Anterior cingulate cortex (tissue), 58 donors: ENCODE measurements around the gene RAD9B.
A peak's percentile ranks its signal among the peaks of the same experiment; 100 is the strongest.
"Not testable (repeated sequence)": the region's sequence is repeated elsewhere in the genome, so short reads cannot be mapped to it uniquely, and the experiment has no call there.

Source experiments
- DNase-seq, 58 donors: peaks; one replicate each; lab custom pipeline; 2025; lab: John Stamatoyannopoulos, UW

RAD9B gene

DNA sequence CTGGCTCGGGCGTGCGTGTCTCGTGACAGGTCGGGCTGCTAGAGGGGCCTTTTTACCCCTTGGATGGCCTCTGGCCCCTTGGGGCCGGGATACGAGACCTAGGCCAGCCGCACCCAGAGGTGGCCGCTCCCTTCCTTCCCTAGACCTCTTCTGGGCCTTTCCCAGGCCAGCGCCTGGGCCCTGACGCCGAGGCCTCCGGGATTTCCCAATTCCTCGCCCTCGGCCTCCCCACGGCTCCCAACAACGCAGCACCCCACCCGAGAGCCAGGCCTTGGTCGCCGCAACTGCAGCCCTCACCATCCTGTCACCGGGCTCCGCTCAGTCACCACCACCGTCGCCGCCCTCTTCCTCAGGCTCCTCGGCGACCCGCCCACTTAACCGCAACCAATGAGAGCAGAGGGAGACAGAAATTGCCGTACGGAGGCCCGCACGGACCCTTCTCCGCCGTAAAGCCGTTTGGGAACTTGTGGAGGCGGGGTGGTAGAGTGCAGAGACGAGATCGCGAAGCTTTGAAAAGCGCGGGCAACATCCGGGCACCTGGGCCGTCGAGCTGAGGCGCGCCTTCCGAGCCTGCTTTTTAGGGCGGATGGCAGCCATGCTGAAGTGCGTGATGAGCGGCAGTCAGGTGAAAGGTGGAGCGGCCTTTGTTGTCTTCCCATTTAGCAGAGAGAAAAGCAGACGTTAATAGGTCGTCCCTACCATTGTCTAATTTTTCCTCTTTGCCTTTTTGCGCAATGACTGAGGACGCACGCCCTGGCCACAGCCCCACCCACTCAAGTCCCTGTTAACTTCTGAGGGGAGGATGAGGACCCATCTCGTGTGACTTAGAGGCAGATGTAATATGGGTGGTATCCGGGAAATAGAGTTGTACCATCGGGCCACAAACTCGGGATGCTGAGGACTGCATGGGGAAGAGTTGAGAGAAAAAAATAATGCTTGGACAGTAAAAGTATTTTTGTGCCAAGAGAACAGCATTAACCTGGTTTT, at the start of gene RAD9B, which contains the start of gene VPS29:
TSS of gene RAD9B (plus strand) at position 580 of the 987 bp plus-strand sequence. CDS start at position 587, 7 bp downstream.
TSS of gene VPS29 (minus strand) at position 360 of the 987 bp plus-strand sequence. CDS start at position 300, 60 bp downstream.
- DNase-seq: peak; percentile 75 to 98 (median 96)

DNA sequence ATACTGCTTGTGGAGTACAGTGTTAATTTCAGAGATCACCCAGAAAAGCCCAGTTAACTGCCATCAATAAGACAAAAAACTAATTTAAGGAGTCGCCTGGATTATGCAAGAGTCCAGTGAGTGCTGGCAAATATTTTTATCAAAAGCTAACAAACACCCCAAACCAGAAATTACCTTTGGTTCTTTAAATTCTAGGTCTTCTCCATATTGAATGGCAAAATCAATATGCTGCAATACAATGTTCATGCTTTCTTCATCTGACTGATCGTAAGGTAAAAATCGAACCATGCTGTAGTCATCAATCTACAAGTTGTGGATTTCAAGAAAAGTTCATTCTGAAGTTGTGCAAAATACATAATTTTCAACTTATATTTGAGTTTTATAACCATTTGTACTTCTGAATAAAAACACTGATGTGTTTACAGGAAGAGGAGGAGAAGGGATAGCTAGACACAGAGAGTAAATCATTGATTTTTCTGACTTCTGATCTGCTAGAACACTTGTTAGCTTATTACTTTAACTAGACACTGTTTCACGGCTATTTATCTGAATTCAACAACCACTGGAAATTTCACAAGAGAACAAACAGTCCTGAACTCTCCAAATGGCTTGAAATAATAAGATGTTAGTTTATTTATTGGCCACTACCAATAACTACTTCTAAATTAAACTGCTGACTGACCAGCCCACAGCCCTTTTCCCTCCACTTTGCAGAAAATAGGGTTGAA, 48.4 kb upstream of the RAD9B start:
- DNase-seq: no peak

DNA sequence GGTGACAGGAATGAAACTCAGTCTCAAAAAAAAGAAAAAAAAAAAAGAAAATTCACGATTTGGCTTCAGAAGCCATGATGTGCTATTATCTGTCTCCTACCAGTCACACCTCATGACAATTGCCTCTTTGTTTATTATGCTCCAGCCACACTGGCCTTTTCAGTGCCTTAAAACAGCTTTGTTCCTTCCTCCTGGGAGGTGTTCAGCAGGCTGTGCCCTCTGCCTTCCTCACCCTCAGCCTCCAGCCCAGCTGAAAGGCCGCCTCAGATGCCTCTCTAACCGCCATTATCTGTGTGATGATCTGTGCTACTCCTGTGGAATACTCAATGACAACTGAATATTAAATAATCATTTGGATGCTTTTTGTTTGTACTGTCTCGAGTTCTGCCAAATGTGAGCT, 43.4 kb upstream of the RAD9B start:
- DNase-seq: peak in 6 of 58 donors; percentile 12 to 38 (median 16)

DNA sequence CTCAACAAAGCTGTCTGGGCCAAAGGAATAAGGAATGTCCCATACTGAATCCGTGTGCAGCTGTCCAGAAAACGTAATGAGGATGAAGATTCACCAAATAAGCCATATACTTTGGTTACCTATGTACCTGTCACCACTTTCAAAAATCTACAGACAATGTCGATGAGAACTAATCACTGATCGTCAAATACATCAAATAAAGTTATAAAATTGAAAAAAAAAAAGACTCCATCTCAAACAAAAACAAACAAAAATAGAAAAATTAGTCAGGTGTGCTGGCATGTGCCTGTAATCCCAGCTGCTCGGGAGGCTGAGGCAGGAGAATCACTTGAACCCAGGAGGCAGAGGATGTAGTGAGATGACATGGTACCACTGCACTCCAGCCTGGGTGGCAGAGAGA, 40.9 kb upstream of the RAD9B start:
- DNase-seq: not testable (repeated sequence)

DNA sequence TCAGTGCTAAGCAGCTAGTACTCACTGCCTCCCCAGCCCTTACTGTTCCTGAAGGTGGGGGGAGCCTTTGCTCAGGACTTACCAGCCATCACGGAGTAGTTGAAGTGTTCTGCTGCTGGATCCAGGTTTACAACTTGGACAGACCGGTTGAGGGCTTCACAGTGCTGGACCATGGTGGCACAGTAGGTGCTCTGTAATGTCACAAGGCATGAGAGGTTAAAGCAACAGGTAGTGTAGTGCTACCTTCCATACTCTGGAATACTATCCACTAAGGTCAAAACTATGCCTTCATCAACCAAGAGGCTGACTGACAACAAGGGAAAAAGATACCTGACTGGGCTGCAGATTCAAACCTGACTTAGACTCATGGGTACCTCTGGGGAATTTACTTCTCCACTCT, 37.1 kb upstream of the RAD9B start:
- DNase-seq: no peak

DNA sequence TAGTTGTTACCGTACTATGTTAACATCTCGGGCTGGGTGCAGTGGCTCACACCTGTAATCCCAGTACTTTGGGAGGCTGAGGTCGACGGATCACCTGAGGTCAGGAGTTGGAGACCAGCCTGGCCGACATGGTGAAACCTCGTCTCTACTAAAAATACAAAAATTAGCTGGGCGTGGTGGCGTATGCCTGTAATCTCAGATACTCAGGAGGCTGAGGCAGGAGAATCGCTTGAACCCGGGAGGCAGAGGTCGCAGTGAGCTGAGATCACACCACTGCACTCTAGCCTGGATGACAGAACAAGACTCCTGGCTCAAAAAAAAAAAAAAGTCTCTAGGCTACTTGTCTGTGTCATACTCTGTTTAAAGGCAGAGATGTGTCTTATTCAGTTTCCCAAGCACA, 36.4 kb upstream of the RAD9B start:
- not testable (repeated sequence) for DNase-seq

DNA sequence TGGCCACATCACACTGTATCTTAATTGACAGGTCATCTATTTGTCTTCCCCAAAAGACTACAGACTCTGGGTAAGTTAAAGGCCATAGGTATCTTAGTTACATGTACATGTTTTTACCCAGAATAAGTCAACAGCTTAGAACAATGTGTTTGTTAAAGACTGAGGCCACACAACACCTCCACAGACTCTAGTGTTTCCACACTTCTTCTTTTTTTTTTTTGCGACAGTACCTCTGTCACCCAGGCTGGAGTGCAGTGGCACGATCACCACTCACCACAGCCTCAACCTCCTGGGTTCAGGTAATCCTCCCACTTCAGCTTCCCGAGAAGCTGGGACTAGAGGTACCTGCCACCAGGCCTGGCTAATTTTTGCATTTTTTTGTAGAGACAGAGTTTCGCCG, 35.3 kb upstream of the RAD9B start:
- no peak for DNase-seq

DNA sequence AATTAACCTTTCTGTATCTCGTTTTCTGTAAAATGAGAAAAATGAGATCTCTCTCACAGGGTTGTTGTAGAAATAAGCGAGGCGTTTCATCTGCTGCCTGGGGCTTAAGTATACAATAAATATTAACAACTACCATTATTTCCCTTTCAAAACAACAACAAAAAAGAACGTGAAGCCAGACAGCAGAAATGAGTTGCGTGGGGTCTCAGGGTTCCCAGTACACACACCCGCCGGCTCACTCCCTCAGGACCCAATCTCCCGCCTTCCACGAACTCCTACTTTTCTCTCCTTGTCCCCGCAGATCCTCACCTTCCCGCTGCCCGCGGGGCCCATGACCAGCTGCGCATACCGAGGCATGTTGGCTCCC, 34.3 kb upstream of the RAD9B start:
- no peak for DNase-seq

DNA sequence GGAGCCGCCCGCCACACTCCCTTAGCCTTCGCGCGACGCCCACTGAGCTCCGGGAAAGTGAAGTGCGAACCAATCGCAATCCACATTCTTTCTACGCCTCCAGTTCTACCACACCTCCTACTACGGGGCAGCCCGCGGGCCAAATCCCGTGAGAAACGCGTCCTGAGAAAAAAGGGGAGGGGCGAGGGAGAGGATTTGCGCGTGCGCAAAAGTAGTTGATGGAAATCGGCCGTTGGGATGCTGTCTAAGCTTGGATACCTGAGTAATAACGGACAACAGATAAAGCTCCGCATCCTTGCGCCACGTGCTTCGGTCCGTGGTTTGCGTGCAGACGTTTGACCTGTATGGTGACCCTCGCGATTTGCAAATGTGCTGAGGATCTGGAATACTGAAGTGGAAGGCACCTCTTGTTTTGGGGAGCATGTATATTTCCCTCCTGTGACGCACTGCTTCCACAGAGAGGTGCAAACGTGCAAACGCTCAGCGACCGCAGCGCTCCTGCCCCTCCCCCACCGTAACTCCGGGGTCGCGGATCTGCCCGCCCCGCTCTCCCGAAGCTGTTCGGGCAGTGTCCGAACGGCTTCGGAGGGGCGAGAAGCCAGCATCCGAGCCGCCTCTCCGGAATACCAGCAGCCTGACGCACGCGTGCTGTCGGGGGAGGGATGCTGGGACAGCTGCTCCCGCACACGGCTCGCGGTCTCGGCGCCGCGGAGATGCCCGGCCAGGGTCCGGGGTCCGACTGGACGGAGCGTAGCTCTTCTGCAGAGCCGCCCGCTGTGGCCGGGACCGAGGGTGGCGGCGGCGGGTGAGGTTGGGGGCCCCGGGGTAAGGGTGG, 33.7 kb upstream of the RAD9B start, which contains the start of the genes FAM216A and GPN3:
TSS of gene FAM216A (plus strand) at position 632 of the 835 bp plus-strand sequence. CDS start at position 663, 31 bp downstream.
TSS of gene GPN3 (minus strand) at position 44 of the 835 bp plus-strand sequence. CDS start 54 bp downstream, outside the sequence.
- DNase-seq: peak; percentile 74 to 97 (median 94)

DNA sequence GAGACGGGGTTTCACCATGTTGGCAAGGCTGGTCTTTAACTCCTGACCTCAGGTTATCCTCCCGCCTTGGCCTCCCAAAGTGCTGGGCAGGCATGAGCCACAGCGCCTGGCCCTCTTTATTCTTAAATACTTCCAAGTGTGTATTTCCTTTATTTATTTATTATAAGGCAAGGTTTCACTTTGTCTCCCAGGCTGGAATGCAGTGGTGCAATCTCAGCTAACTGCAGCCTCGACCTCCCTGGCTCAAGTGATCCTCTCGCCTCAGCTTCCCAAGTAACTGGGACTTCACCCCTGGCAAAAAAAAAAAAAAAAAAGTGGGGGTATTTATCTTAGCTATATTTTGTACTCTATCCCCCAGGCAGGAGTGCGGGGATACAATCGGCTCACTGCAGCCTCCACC, 26.7 kb upstream of the RAD9B start:
- no peak for DNase-seq

DNA sequence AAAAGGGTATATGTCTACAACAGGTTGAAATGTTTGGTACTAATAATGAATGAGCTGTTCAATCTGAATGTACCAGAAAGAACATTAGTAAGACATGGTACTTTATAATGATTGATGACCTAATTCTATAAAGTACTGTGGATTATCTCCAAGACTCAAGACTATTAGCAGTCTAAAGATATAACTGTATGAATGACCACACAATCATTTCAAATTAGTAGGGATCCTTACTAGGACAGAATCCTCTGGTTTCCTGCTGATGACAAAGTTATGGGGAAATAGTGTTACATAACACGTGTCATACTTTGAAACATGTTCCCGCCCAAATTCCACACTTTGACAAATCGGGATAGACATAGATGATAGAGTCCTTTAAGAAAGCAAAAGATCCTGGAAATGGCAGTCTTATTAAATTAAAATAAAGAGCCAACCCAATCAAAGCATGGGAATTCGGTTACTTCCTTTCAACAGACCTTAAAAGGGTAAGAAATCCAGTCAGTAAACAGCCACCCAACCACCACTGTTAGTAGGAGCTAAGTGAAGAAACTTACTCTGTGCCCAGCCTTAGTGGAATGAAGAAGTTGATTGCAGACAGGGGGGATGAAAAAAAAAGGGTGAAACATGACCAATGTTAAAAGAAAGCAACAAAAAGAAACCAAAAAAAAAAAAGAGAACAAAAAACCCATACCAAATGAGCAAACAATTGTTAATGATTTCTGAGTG, 3.0 kb upstream of the RAD9B start:
- no peak for DNase-seq

DNA sequence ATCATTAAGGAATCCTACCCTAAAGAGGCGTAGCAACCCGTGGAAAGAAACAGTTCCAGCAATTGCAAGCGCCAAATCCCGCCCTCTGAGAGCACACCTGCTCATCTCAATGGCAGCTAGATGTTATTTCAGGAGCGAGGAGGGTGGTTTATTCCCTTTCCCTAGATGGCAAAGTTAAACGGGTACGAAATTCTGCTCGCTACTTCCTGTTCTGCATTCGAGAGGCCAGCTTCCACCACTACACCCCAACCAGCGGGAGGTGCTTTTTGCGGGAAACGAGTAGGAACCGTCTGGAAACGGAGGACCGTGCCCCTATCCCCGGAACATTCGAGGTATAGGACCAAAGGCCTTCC, 756 bp upstream of the RAD9B start:
- peak in 14 of 58 donors; percentile 18 to 68 (median 42) for DNase-seq

DNA sequence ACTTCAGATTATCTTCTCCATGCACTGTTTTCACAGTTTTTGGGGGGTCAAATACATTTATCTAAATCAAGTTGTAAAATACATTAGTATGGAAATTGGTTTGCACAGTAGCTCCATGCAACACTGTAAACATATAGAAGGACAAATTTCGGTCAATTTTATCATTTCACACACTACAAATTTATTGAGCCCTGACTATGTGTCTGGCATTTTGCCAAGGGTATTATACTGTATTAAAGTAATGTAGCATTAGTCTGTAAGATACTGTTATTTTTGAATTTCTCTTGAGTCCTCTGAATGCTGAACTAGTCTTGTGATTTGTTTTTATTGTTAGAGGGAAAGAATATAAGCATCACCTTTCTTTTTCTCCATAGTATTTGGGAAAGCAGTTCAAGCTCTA, 1.3 kb downstream of the RAD9B start:
- no peak for DNase-seq

DNA sequence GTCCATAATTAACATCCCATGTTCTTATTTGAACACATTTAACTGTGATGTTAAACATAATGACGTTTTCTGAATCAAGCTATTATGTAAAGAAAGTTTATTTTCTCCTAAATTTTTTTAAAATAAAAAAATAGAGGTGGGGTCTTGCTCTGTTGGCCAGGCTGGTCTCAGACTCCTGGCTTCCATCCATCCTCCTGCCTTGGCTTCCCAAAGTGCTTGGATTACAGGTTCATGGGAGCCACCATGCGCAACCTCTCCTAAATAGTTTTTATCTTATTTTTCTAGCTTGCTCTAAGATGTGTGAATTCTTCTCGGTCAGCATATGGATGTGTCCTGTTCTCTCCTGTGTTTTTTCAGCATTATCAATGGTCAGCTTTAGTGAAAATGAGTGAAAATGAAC, 3.2 kb downstream of the RAD9B start:
- DNase-seq: no peak

DNA sequence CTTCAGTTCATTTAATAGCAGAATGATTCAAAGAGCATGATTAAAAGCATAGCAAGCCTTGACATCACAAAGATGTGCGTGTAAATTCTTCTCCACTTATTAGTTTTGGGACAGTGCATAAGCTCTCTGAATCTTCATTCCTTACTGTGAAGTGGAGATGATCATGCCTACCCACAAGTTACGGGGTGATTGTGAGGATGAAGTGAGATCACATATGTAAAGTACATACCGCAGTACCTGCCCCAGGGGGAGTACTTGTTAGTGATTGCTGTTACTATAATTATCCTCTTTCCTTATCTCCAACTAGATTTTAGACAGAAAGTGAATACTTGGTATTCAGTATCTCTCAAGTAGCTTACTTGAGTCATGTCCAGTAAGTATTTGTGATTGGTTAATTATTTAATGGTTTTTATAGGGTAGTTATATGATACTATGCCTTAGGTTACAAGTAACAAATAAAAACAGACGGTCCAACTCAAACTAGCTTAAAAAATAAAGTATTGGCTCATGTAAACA, 6.0 kb downstream of the RAD9B start:
- DNase-seq: no peak

DNA sequence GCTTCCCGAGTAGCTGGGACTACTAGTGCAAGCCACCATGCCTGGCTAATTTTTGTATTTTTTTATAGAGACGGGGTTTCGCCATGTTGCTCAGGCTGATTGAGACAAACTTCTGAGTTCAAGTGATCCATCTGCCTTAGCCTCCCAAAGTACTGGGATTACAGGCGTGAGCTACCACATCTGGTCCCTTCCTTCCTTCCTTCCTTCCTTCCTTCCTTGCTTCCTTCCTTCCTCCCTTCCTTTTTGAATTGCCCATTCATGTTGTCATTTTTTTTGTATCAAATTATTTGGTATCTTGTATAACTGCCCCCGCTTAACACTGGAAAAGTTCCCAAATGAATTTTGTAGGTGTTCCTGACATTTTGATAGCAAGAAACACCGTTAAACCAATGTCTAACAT, 11.7 kb downstream of the RAD9B start:
- no peak for DNase-seq

DNA sequence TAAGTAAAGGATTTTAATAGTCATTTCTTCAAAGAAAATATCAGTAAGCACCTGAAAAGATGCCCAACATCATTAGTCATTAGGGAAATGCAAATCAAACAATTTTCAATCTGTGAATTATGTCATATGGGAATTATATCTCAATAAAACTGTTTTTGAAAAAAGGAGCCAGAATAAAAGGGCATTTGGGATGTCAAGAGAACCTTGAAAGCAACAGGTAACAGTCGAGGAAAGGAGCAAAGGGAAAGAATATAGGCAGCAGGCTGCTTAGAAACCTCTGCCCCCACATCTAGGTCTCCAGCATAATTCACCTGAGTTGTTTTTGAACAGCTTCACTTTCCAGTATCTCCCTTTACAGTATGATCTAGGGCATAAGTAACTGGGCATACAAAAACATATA, 12.2 kb downstream of the RAD9B start:
- DNase-seq: no peak

DNA sequence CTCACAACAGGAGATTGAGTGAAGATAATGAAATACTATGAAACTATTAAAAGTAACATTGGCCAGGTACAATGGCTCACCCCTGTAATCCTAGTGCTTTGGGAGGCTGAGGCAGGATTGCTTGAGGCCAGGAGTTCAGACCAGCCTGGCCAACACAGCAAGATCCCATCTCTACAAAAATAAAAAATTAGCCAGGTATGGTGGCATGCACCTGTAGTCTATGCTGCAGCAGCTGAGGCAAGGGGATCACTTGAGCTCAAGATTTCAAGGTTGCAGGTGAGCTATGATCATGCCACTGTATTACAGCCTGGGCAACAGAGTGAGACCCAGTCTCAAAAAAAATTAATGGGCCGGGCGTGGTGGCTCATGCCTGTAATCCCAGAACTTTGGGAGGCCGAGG, 14.9 kb downstream of the RAD9B start:
- no peak for DNase-seq

DNA sequence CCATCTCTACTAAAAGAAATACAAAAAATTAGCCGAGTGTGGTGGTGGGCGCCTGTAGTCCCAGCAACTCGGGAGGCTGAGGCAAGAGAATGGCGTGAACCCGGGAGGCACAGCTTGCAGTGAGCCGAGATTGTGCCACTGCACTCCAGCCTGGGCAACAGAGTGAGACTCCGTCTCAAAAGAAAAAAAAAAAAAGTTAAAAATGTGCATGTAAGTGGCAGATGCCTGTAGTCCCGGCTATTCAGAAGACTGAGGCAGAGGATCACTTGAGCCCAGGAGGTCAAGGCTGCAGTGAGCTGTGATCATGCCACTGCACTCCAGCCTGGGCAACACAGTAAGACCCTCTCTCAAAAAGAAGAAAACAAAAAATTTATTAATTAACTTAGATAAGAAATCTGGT, 15.9 kb downstream of the RAD9B start:
- not testable (repeated sequence) for DNase-seq
